Hematopoietic multipotent progenitor cell treated with erythropoietin and hydrocortisone succinate and interleukin-3 and kit ligand, for 17 days (in vitro differentiated cells): ENCODE results near the gene KPTN.

ENCODE experiments used
- DNase-seq: peaks from one replicate; pipeline ENCODE4 v3.0.0-alpha.2; 2015; ENCODE audit warnings: low spot score

KPTN gene

DNA sequence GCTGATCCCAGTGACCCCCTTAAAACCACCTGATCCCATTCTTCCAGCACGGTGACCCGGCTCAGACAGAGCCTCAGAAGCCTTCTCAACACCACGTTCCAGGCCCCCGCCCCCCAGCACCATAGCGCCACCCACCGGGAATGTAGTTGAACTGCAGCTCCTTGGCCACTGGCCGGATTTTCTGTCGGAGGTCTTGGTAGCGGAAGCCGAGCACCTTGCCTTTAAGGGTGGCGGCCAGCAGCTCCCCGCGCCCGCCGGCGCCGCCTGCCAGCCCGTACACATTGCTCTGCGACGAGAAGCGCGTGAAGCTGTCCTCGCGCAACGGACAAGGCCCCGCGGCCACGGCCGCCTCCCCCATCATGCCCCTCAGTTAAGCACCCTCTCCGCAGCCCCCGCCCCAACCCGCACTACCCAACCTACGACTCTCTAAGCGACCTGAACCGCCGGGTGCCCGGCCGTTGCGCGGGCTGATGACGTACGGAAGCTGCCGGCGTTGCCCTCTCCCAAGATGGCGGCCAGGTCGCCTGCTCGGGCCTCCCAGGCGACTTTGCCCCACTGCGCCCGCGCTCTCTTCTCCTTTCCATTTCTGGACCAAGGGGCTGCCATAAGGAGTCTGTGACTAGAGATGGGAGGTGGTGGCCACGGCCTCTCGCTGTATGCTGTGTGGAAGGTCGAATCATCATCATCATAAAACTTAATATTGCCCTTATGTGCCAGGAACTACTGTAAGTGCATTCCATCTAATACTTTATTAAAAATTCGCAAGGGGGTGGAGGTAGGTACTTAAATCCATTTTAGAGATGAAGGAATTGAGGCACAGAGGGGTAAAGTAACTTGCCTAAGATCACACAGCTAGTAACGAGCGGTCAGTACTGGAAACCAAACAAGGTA, at the start of gene KPTN:
Gene KPTN (minus strand): TSS at position 420 of the 891 bp plus-strand sequence. CDS start 59 bp downstream, at position 361.
- DNase-seq: peak; percentile 91

DNA sequence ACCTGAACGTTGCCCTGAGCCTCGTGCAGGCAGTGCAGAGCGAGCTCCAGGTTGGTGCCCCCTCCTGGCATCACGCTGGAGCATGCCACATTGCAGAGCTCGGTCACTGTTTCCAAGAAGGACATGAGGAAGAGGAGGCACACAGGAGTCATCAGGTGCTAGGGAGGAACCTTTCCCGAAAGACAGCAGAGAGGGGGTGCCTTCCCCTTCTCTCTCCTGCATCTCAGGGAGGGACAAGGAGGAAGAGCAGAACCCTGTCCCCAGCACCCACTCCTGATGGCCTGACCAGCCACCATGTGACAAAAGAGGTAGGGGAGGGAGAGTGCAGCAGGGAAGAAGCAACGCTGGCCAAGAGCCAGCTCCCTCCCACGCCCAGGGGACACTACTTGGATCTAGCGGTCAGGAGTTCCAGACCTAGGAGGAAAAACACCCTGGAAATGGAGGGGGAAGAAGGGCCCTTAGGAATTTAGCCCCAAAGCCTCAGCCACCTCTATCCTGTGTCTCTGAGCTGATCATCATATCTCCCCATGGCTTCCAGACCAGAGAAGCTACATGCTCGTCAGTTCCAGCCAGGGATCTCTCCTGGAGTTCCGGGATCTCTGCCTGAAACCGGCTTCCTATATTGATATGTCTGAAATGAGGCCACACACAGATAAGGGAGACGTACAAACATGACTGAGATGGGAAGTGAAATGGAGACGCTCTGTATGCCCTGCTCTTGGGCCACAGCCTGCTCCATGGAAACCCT, 47.8 kb upstream of the KPTN start:
- no peak for DNase-seq

DNA sequence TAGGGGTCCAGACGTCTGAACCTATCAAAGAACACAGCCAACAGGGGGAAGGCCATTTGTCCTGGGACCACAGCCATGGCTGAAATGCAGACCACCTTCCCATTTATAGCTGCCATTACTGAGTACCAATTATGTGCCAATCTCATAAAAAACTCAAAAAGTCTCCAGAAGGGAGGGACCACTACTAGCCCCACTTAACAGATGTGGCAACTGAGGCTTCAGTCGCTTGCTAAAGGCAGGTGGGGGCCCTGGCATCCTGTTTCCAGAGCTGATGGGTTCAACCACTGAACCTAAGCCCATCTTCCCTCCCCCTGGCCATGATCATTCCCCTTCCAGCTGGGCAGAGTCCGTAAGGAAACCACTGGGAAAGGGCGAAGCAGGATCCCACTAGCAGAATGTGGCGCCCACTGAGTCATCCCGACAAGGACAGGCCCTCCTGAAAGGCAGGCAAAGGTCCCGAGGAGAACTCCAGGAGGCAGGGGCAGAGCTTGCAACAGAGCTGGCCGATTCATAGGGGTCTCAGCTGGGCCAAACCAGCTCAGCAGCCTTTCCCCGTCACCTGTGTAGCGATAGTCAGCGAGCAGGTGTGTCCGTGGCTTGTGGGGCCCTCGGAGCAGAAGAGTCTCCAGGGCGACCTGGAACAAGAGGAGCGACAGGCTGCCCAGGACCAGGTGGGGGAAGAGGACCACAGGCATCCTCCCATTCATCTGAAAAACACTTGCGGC, 45.2 kb upstream of the KPTN start:
- no peak for DNase-seq

DNA sequence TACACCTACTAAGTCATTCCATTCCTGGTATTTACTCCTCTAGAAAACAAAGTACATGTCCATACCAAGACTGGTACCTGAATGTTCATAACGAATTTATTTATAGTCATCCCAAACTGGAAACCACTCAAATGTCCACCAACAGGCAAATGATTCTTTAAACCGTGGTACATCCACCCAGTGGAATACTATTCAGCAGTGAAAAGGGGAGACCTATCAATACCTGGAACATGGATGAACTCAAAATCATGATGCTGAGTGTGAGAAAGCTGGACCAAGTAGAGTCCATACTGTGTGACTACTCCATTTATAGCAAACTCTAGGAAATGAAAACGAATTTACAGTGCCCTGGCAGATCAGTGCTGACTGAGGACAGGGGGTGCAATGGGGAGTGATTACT, 42.8 kb upstream of the KPTN start:
- DNase-seq: no peak

DNA sequence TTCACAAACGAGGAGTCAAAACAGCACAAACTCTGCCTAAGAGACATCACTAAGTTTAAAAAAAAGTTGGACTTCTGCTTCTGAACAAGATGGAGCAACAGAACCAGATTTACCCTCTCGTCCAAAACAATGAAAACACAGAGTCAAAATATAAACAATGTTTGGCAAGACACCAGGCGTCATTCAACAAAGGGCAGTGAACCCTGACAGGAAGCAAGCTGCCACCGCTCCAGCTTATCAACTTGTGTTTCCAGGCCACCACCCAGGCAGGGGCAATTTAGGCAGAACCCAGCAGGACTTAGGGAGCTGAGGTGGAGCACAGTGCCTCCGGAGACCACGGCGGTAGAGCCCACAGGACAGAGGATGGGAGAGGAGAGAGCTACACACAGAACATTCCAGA, 39.5 kb upstream of the KPTN start:
- no peak for DNase-seq

DNA sequence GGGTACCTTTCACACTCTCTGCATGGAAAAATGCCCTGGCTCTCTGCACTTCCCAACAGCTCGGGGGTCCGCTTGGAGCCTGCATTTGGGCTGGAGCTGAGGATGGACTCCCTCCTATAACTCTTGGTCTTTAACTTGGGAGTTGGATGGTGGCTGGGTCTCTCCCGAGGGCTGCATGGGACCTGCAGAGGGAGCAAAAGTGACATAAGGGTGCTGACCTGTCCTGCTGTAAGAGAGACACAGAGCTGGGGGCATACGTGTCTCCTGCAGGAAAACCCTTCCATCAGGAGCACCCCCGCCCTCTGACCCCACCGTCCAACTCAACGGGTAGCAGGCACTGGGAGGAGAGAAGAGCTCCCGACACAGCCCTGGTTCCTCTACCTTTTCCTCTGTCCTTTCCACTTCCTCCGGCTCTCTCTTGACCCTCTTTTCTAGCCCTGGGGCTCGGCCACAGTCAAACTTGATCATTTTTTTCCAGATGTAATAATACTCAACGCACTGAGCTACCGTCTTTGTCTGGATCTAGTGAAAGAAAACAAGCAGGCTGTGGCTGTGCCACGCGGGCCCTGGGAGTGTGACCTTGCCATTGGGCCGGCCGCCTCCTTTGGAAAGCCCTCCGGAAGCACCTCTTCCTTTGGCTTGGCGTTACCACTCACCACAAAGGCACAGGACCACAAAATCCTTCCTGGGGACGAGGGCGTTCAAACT, 37.6 kb upstream of the KPTN start:
- no peak for DNase-seq

DNA sequence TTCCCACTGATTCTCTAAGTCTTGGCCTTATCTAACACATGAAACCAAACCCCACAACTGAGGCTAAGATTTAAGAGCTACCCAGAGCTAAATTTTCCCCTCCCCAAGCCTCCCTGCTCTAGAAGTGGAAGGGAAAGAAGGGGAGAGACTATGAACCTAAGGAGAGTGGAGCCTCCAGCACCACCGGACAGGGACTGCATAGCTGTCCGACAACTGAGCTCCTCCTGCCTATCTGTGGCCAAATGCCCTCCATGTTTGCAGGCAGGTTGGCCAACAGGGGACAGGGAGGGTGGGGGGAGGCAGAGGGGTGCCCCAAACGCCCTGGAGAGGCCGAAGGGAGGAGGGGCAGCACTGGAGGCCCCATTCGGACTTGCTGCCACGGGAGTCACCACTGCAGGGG, 36.8 kb upstream of the KPTN start:
- no peak for DNase-seq

DNA sequence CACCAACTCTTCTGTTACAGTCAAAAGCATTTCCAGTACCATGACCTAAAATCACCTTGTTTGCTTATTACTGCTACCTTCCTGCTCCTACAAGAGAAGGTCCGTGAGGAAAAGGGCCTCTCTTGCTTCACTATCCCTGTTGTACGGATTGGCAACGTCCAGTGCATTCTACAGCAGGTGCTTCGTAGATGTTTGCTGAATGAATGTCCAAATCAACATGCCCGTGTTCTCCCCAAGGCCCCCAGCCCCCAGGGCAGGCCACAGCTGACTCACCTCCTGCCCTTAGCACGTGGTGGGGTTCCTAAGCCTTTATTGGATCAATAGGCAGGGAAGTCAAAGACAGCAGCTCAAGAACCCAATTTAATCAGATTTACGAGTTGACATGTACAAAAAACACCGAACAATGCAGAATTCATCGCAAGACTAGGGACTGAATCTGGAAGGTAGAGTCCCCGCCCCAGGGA, 36.4 kb upstream of the KPTN start:
- DNase-seq: no peak

DNA sequence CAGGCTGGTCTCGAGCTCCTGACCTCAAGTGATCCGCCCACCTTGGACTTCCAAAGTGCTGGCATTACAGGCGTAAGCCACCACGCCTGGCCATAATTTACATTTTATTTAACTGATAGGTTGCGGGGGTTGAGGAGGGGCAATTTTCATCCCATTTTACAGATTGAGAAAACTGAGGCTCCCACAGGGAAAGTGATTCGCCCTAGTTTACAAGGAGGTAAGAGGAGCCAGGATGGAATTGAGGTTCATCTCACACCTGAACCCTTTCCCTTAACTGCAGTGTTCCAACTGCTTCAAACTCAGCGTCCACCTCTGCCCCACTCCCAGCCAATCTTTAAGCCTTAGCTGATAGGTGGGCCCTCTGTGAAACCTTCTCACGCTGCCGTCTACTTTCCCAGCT, 34.8 kb upstream of the KPTN start:
- DNase-seq: no peak

DNA sequence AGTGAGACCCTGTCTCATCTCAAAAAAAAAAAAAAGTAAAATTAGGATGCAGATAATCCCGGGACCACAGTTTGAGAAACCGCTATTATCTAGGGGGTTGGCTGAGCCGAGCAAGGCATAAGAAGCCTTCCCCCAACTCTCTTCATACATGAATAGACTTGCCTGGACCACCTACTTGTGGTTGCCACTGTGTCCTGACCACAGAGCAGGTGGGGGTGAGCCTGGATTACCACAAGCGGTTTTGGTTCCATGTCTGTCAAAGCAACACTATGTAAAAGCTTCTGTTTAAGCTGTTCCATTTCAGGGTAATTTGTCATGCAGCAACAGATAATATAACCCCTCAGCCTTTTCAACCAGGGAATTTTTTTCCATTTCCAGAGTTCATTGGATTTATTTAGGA, 34.1 kb upstream of the KPTN start:
- DNase-seq: no peak

DNA sequence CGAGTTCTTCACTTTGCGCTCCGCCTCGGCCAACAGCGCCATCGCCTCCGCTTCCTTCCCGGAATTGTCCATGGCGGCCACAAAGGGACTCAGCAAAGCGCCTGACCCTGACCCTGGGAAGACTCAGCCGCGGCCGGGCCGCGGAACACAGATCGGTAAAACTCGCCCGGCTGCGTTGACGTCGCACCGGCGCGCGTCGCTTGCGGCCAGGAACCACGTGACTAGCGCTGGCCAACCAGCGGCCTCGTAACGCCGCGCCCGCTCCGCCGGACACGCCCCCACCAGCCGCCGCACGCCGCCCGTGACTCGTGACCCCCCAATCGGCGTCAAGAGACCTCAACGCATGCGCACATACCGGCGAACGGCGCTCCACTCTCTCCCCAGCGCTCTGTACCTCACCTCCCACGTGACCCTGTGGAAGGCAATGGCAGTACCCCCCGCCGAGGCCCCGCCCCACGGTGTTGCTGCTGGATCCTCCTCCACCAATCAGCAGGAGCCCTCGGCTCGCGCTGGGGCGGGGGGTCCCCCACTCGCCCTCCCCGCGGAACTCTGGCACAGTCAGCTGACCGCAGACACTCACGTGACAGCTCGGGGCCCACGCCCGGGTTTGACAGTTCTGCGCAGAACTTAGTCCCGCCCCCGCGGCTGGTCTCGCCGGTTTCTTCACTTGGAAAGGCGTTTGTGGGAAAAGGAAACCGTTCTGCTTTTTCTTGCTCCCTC, 31.0 kb upstream of the KPTN start, which contains the start of gene NAPA:
Gene NAPA (minus strand): TSS at position 195 of the 720 bp plus-strand sequence. CDS start 123 bp downstream, at position 72.
- DNase-seq: peak; percentile 100

DNA sequence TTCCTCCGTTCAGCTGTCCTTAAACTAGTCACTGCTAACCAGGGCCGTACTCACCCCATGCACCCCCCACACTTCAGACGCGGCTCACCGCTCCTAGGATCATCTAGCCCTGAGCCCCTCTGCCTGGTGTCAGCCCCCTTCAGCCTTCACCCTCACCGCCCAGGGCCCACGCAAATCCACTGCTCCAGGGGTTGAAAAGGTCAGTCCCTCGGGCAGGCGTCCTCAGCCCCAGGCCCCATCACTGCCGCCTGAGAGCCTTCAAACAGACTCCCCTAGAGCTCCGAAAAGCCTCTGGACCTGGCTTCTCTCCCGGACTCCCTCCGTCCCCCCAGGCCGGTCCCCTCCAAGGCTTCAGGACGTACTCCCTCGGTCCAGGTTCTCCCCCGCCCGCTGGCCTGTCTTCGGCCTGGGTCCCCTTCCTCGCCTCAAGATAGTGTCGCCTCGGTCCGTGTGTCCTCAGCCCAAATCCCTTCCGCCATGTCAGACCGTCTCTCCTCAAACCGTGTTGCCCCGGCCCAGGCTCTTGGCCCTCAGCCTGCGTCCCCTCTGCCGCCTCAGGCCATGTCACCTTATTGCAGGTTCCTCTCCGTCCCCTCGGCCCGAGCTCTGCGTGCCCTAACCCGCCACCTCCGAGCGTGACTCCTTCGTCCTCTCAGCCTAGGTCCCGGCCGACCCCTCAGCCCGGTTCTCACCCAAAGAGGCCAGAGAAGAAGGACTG, 30.3 kb upstream of the KPTN start:
- no peak for DNase-seq

DNA sequence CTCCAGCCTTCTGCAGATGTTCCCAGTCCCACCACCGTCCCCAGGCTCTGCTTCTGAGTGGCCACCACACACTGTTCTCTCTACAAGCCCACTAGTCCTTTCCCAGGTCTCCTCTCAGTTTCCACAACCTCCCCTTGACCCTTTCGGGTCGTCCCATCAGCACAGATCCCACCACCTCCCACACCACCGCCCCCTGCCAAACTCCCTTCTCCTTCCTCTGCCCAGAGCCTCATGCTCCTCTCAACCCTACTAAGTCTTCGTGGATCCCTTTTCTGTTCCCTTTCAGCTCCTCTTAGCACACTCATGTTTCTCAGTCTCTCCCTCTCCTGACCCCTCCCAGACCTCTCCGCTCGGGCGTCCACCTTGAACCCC, 28.9 kb upstream of the KPTN start:
- no peak for DNase-seq

DNA sequence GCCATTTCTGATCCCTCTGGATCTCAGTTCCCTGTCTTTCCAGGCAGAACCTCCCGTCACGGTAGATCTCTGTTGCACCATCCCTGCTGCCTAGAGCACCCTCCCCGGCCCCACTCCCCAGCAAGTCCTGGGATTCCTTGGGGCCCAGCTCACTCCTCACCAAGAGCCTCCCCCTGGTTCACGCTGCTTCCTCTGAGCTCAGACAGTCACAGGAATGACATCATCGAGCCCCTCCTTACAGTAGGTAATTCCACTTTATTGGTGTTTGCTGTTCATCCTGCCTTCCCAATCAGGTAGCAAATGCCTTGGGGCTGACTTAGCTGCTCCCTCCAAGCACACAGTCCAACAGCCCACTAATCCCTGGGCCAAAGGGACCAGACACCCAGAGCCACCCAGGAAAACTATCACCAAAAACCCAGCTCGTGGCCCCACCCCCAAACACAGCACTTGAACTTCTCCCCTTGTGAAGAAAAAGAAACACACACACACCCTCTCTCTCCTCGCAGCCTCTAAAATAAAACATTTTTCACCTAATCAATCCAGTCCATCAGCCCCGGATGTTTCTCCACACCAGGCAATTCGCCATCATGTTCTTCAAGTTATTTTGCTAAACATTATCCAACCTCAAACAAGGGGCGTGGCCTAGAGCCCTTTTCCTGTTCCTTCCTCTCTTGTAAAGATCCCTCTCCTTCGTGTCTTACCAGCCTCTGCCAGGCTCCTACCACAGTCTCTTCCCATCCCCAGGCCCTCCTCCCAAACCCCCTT, 28.3 kb upstream of the KPTN start:
- DNase-seq: peak; percentile 77

DNA sequence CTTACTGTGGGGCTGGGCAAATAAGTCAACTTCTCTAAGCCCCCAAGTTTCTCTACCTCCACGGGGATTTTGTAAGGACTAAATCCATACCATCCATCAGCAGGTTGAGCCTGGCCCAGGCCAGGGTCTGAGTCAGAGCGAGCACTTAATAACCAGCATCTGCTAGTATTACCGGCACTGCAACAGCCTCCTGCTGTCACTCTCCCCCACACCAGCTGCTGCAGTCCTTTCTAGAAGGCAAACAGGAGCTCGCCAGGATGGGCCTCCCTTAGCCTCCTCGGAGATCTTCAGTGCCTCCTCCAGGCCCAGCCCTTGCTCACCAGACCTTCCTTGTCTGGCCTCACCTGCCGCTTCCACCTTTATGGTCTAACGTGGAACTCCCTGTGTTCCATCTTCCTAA, 27.7 kb upstream of the KPTN start:
- DNase-seq: no peak

DNA sequence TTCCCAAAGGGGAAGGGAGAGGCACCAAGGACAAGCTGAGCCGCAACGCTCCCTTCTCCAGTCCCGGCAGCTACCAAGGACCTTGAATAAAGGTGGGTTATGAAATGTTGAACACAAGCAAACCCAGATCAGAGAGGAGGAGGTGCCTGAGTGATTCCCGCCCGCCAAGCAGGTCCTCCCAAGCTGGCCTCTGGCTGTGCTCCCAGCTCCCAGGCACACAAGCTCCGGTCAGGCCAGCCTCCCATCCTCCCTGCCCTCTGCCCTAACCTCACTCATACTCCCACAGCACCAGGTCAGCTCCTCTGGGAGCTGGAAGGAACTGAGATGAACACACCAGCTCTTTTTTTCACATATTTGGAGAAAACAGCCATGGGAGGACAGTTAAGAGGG, 27.1 kb upstream of the KPTN start:
- DNase-seq: no peak

DNA sequence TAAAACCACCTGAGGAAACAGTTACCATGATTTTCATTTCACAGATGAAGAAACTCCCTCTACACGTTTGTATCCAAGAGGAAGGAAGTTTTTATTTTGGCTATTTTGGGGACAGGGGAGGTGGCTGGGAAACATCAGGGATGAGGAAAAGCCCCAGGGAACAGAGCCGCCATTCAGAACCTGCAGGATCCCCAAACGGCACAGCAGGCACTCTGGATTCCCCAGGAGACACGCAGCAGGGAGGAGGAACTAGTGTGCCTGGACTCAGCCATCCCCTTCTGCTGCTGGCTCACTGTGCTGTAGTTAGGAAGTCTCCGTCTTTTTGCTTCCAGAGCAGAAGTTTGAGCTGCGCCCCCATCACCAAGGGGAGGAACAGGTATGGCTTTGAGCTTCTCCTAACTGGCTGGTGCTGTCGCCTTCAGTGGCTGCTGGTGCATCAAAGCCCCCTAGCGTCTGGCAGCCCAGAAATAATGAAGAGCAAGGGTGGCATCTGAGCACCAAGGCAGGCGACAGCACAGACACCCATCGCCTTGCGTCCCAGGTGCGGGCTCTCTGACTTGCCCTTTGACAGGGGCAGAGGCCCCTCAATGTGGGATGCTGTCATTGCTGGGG, 26.6 kb upstream of the KPTN start:
- DNase-seq: no peak

DNA sequence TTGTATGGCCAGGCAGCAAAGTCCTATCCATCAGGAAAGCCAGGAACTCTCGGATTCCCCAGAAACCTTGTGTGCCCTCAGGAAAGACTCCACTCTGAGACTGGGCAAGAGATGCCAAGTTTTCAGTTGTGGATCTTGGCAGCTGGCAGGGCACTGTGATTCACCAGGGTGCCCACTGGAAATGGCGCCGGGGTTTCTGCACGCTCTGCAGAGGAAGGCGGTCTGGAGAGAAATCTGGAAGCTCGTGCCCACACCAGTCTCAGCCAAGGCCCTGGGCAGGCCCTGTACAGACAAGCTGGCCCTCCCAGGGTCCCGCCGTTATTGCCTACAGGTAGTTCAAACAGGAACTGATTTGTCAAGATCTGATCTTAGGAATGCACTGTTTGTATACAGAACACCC, 26.0 kb upstream of the KPTN start:
- DNase-seq: no peak

DNA sequence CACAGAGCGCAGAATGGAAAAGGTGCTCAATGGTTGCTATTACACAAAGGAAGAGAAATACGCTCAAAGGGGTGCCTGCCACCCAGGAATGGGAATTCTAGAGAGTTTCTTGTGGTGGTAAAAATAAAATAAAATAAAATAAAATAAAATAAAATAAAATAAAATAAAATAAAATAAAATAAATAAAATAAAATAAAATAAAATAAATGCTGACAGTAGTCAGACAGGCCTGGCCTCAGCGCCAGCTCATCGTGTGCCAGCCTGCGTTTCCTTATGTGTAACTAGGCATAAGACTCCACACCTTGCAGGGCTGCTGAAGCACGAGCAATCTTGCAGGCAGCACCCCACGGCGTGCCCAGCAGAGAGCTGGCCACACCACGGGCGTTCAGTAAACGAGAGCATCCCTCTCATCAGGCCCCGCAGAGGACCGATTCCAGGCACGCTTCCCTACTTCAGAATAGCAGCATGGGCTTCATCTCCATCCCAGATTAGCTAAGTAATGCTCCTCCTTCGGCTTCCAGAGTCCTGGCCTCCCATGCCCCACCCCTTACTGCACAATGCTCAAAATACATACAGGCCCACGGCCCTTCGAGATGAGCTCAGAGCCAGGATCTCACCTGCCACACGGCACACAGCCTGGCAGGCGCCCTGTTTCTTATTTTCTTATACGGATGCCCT, 25.3 kb upstream of the KPTN start:
- no peak for DNase-seq
